IPS-18a (cell line): ENCODE results near the gene GPC3.
"Not testable (repeated sequence)": the region's sequence is repeated elsewhere in the genome, so short reads cannot be mapped to it uniquely, and the experiment has no call there.

ENCODE experiments used
- H3K27ac ChIP-seq: one replicate; pipeline ENCODE4 v1.5.1; 2013; ENCODE audit warnings: low read length
- H3K27me3 ChIP-seq: one replicate; pipeline ENCODE4 v1.6.1; 2013; ENCODE audit warnings: mild to moderate bottlenecking, low read length; ENCODE audit not compliant: control insufficient read depth, insufficient read depth
- H3K36me3 ChIP-seq: one replicate; pipeline ENCODE4 v1.6.1; 2013; ENCODE audit warnings: low read depth, low read length; ENCODE audit not compliant: control insufficient read depth
- H3K4me1 ChIP-seq: one replicate; pipeline ENCODE4 v1.6.1; 2013; ENCODE audit warnings: low read depth, low read length; ENCODE audit not compliant: control insufficient read depth
- H3K4me3 ChIP-seq: one replicate; pipeline ENCODE4 v1.5.1; 2013; ENCODE audit warnings: low read length
- H3K9ac ChIP-seq: one replicate; pipeline ENCODE4 v1.6.1; 2013; ENCODE audit warnings: mild to moderate bottlenecking, low read length, moderate library complexity
- H3K9me3 ChIP-seq: one replicate; pipeline ENCODE4 v1.6.1; 2013; ENCODE audit warnings: low read depth, low read length; ENCODE audit not compliant: control insufficient read depth

The GPC3 gene

GRCh38 chrX:133985164-133985966, at the start of gene GPC3:
TSS of gene GPC3 (minus strand) at chrX:133985594.
- H3K27me3 ChIP-seq = peaks cover 13% of the 10 kb centered on the region
- no peak within 1 kb of the TSS for H3K27ac ChIP-seq
- H3K9me3 ChIP-seq = peaks cover 17% of the 10 kb centered on the region
- peaks cover 26% of the 10 kb centered on the region for H3K4me1 ChIP-seq
- no peaks in the 10 kb centered on the region for H3K36me3 ChIP-seq
- no peak within 1 kb of the TSS for H3K9ac ChIP-seq
- H3K4me3 ChIP-seq = peak within 1 kb of the TSS; percentile 50

- Histone ChIP-seq H3K9ac (no peak overlapping the region), H3K4me1 (no peaks in the 10 kb centered on the region), H3K9me3 (peaks cover 8% of the 10 kb centered on the region), H3K36me3 (no peaks in the 10 kb centered on the region), H3K27me3 (no peaks in the 10 kb centered on the region), H3K4me3 (no peak overlapping the region), H3K27ac (no peak overlapping the region)
Measured at GRCh38 chrX:134032441-134032840, 47.0 kb upstream of the GPC3 start.

GRCh38 chrX:134026565-134027311, 41.3 kb upstream of the GPC3 start:
- Histone ChIP-seq H3K9me3 (no peaks in the 10 kb centered on the region), H3K27me3 (no peaks in the 10 kb centered on the region), H3K36me3 (no peaks in the 10 kb centered on the region), H3K4me3 (peak overlapping the region; percentile 44), H3K9ac (no peak overlapping the region), H3K27ac (no peak overlapping the region), H3K4me1 (peaks cover 4% of the 10 kb centered on the region)

- no peaks in the 10 kb centered on the region for H3K9me3 ChIP-seq
- H3K27me3 ChIP-seq = no peaks in the 10 kb centered on the region
- H3K4me1 ChIP-seq = peaks cover 4% of the 10 kb centered on the region
- H3K36me3 ChIP-seq = no peaks in the 10 kb centered on the region
- H3K9ac ChIP-seq = no peak overlapping the region
- H3K27ac ChIP-seq = no peak overlapping the region
- H3K4me3 ChIP-seq = peak overlapping the region; percentile 44
Measured at GRCh38 chrX:134025986-134026545, 40.7 kb upstream of the GPC3 start.

GRCh38 chrX:134024686-134025377, 39.4 kb upstream of the GPC3 start:
- H3K27ac ChIP-seq = no peak overlapping the region
- no peaks in the 10 kb centered on the region for H3K27me3 ChIP-seq
- H3K9ac ChIP-seq = no peak overlapping the region
- no peaks in the 10 kb centered on the region for H3K9me3 ChIP-seq
- peaks cover 4% of the 10 kb centered on the region for H3K4me1 ChIP-seq
- no peaks in the 10 kb centered on the region for H3K36me3 ChIP-seq
- no peak overlapping the region for H3K4me3 ChIP-seq

- no peak overlapping the region for H3K9ac ChIP-seq
- H3K9me3 ChIP-seq = no peaks in the 10 kb centered on the region
- no peaks in the 10 kb centered on the region for H3K36me3 ChIP-seq
- H3K27ac ChIP-seq = no peak overlapping the region
- no peak overlapping the region for H3K4me3 ChIP-seq
- peaks cover 4% of the 10 kb centered on the region for H3K4me1 ChIP-seq
- no peaks in the 10 kb centered on the region for H3K27me3 ChIP-seq
Measured at GRCh38 chrX:134023851-134024281, 38.5 kb upstream of the GPC3 start.

- Histone ChIP-seq H3K4me3 (no peak overlapping the region), H3K27ac (no peak overlapping the region), H3K27me3 (no peaks in the 10 kb centered on the region), H3K4me1 (no peaks in the 10 kb centered on the region), H3K9me3 (no peaks in the 10 kb centered on the region), H3K9ac (no peak overlapping the region), H3K36me3 (no peaks in the 10 kb centered on the region)
Measured at GRCh38 chrX:134020910-134021309, 35.5 kb upstream of the GPC3 start.

GRCh38 chrX:134019567-134020206, 34.3 kb upstream of the GPC3 start:
- no peaks in the 10 kb centered on the region for H3K9me3 ChIP-seq
- H3K4me1 ChIP-seq = no peaks in the 10 kb centered on the region
- H3K27ac ChIP-seq = no peak overlapping the region
- no peaks in the 10 kb centered on the region for H3K27me3 ChIP-seq
- no peak overlapping the region for H3K9ac ChIP-seq
- no peaks in the 10 kb centered on the region for H3K36me3 ChIP-seq
- H3K4me3 ChIP-seq = no peak overlapping the region

GRCh38 chrX:134016309-134016708, 30.9 kb upstream of the GPC3 start:
- H3K27me3 ChIP-seq, H3K27ac ChIP-seq, H3K9me3 ChIP-seq, H3K4me3 ChIP-seq, H3K36me3 ChIP-seq, H3K9ac ChIP-seq, H3K4me1 ChIP-seq: not testable (repeated sequence)

- not testable (repeated sequence) for H3K27ac ChIP-seq, H3K27me3 ChIP-seq, H3K9me3 ChIP-seq, H3K4me1 ChIP-seq, H3K36me3 ChIP-seq, H3K4me3 ChIP-seq, H3K9ac ChIP-seq
Measured at GRCh38 chrX:134015510-134015909, 30.1 kb upstream of the GPC3 start.

- peaks cover 7% of the 10 kb centered on the region for H3K9me3 ChIP-seq
- H3K4me3 ChIP-seq = no peak overlapping the region
- no peaks in the 10 kb centered on the region for H3K36me3 ChIP-seq
- no peak overlapping the region for H3K9ac ChIP-seq
- no peaks in the 10 kb centered on the region for H3K27me3 ChIP-seq
- no peak overlapping the region for H3K27ac ChIP-seq
- no peaks in the 10 kb centered on the region for H3K4me1 ChIP-seq
Measured at GRCh38 chrX:134013524-134013923, 28.1 kb upstream of the GPC3 start.
